Keratinocyte (primary cell): ENCODE results near the gene TAF1D. TPM values are rescaled to one million over a fixed set of nuclear protein-coding genes. Genes with fewer than 3 reads are reported as not detected.

ENCODE experiments used
- DNase-seq: peaks from one replicate; pipeline ENCODE4 v3.0.0-alpha.2; 2011; ENCODE audit warnings: low read depth, missing footprints, low spot score
- FAIRE-seq: peaks from 2 replicates; lab custom pipeline; 2011; peaks lifted over from hg19 to GRCh38; lab: Jason Lieb, UNC
- H2AFZ ChIP-seq: 2 replicates; pipeline ENCODE4 v1.6.0; 2012; ENCODE audit warnings: low read length, control low read depth, inconsistent platforms; ENCODE audit not compliant: control insufficient read depth
- H3K27ac ChIP-seq: 2 replicates; pipeline ENCODE4 v1.5.1; 2011; ENCODE audit warnings: low read length; ENCODE audit not compliant: control insufficient read depth, insufficient read depth
- H3K27me3 ChIP-seq: 3 replicates; pipeline ENCODE4 v1.6.0; 2011; ENCODE audit warnings: low read length; ENCODE audit not compliant: control insufficient read depth, insufficient read depth; ENCODE audit errors: extremely low read depth
- H3K36me3 ChIP-seq, 2 experiments: 2 replicates in 1 of 2; 3 replicates in 1 of 2; pipeline ENCODE4 v1.5.1; 2011; ENCODE audit warnings: low read length in 2 of 2, mild to moderate bottlenecking in 1 of 2; ENCODE audit not compliant: control insufficient read depth in 2 of 2, insufficient read depth in 2 of 2; ENCODE audit errors: extremely low read depth in 1 of 2
- H3K4me1 ChIP-seq: 3 replicates; pipeline ENCODE4 v1.5.1; 2011; ENCODE audit warnings: low read length; ENCODE audit not compliant: control insufficient read depth, insufficient read depth; ENCODE audit errors: extremely low read depth
- H3K4me2 ChIP-seq: 3 replicates; pipeline ENCODE4 v1.6.0; 2011; ENCODE audit warnings: low read depth, low read length; ENCODE audit not compliant: control insufficient read depth, insufficient read depth; ENCODE audit errors: extremely low read depth
- H3K4me3 ChIP-seq, 3 experiments: fragments of 200-600 bp in 1 of 3; sonication (generic) in 1 of 3; 2 replicates in 2 of 3; 3 replicates in 1 of 3; pipeline ENCODE4 v1.5.1; 2011 to 2016; ENCODE audit warnings: low read length in 3 of 3, mild to moderate bottlenecking in 3 of 3, control low read depth in 2 of 3, inconsistent platforms in 1 of 3, low read depth in 1 of 3, mixed read lengths in 1 of 3, mixed run types in 1 of 3, moderate library complexity in 1 of 3; ENCODE audit not compliant: control insufficient read depth in 2 of 3, insufficient read depth in 2 of 3; ENCODE audit errors: extremely low read depth in 1 of 3
- H3K79me2 ChIP-seq: 2 replicates; pipeline ENCODE4 v1.6.0; 2012; ENCODE audit warnings: low read length; ENCODE audit not compliant: control insufficient read depth, insufficient read depth
- H3K9ac ChIP-seq: 3 replicates; pipeline ENCODE4 v1.6.0; 2011; ENCODE audit warnings: low read length; ENCODE audit not compliant: control insufficient read depth, insufficient read depth; ENCODE audit errors: extremely low read depth
- H3K9me1 ChIP-seq: 3 replicates; pipeline ENCODE4 v1.6.0; 2011; ENCODE audit warnings: low read length; ENCODE audit not compliant: control insufficient read depth, insufficient read depth; ENCODE audit errors: extremely low read depth
- H3K9me3 ChIP-seq: 2 replicates; pipeline ENCODE4 v1.5.1; 2012; ENCODE audit warnings: low read depth, low read length; ENCODE audit not compliant: control insufficient read depth
- H4K20me1 ChIP-seq: 3 replicates; pipeline ENCODE4 v1.6.0; 2011; ENCODE audit warnings: low read length; ENCODE audit not compliant: control insufficient read depth, insufficient read depth; ENCODE audit errors: extremely low read depth
- EZH2 ChIP-seq: IDR thresholded peaks from one replicate; pipeline ENCODE4 v1.6.1; 2012; ENCODE audit warnings: inconsistent platforms, mild to moderate bottlenecking, low read length, moderate library complexity
- dilution Hi-C: fragments of 300-500 bp; cut with MboI; formaldehyde crosslinking; loops from one replicate; pipeline ENCODE4 v1.7.0; 2020; ENCODE audit warnings: low sequenced_read_pairs; ENCODE audit not compliant: extremely low pct_ligation_motif_present
- polyA plus RNA-seq, 5 experiments: library from polyadenylated mRNA; depleted of rRNA in 3 of 5; stranded (reverse) in 3 of 5; stranded (forward) in 1 of 5; unstranded in 1 of 5; fragments of >200 nt; gene quantifications; 1 replicate in 1 of 5; 2 replicates in 3 of 5; 3 replicates in 1 of 5; pipeline versions ENCODE4 v1.2.1 to v1.2.3, GENCODE V29; 2011 to 2012; ENCODE audit warnings: missing spikeins in 2 of 5, low read depth in 1 of 5, low replicate concordance in 1 of 5
- TF ChIP-seq, protein P1 (sequence below), 3 experiments: IDR thresholded peaks in 1 of 3; conservative IDR thresholded peaks in 1 of 3; optimal IDR thresholded peaks in 1 of 3; 2 replicates in 2 of 3; 3 replicates in 1 of 3; pipeline versions ENCODE3 to v1.5.1; 2011; ENCODE audit warnings: low read length in 3 of 3, mild to moderate bottlenecking in 3 of 3, moderate library complexity in 2 of 3, control low read depth in 1 of 3, inconsistent platforms in 1 of 3; ENCODE audit not compliant: insufficient read depth in 2 of 3; ENCODE audit errors: extremely low read depth in 1 of 3

Gene TAF1D
- polyA plus RNA-seq, 1 donor (not counting 4 experiments of a cell fraction or from before 2014, with no cell fraction given): 224 TPM

DNA sequence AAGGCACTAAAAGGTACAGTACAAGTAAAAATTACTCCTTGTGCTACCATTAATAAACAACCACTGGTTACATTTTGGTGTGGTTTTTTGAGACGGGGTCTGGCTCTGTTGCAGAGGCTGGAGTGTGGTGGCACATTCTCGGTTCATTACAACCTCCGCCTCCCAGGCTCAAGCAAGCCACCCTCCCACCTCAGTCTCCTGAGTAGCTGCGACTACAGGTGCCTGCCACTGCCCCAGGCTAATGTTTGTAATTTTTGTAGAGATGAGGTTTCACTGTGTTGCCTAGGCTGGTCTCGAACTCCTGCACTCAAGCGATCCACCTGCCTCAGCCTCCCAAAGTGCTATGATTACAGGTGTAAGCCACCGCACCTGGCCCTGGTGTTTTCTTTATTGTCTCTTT lies 20.8 kb downstream of the TAF1D start:
- no peaks in the 10 kb centered on the region for H3K9me1 ChIP-seq
- FAIRE-seq (no peak), DNase-seq (no peak)
- H3K79me2 ChIP-seq: no peaks in the 10 kb centered on the region
- no peak overlapping the region for H2AFZ ChIP-seq
- dilution Hi-C loops: no loop called here
- no peak overlapping the region for H3K4me3 ChIP-seq
- H3K9me3 ChIP-seq: no peaks in the 10 kb centered on the region
- H4K20me1 ChIP-seq: no peaks in the 10 kb centered on the region
- no peak overlapping the region for H3K4me2 ChIP-seq
- no peak overlapping the region for H3K27ac ChIP-seq
- H3K27me3 ChIP-seq: no peaks in the 10 kb centered on the region
- TF ChIP-seq, protein P1, sequence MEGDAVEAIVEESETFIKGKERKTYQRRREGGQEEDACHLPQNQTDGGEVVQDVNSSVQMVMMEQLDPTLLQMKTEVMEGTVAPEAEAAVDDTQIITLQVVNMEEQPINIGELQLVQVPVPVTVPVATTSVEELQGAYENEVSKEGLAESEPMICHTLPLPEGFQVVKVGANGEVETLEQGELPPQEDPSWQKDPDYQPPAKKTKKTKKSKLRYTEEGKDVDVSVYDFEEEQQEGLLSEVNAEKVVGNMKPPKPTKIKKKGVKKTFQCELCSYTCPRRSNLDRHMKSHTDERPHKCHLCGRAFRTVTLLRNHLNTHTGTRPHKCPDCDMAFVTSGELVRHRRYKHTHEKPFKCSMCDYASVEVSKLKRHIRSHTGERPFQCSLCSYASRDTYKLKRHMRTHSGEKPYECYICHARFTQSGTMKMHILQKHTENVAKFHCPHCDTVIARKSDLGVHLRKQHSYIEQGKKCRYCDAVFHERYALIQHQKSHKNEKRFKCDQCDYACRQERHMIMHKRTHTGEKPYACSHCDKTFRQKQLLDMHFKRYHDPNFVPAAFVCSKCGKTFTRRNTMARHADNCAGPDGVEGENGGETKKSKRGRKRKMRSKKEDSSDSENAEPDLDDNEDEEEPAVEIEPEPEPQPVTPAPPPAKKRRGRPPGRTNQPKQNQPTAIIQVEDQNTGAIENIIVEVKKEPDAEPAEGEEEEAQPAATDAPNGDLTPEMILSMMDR (optimal IDR thresholded peaks at IDR 0.05 in 1 of 3, IDR thresholded peaks at IDR 0.05 in 1 of 3, conservative IDR thresholded peaks at IDR 0.05 in 1 of 3; ENCODE audit: extremely low read depth in 1 of 3, insufficient read depth in 2 of 3, low read length in 3 of 3): no peak
- no peak for TF ChIP-seq EZH2
- no peaks in the 10 kb centered on the region for H3K4me1 ChIP-seq
- H3K9ac ChIP-seq: no peak overlapping the region
- peaks cover 0 to 4% of the 10 kb centered on the region in 2 experiments for H3K36me3 ChIP-seq

DNA sequence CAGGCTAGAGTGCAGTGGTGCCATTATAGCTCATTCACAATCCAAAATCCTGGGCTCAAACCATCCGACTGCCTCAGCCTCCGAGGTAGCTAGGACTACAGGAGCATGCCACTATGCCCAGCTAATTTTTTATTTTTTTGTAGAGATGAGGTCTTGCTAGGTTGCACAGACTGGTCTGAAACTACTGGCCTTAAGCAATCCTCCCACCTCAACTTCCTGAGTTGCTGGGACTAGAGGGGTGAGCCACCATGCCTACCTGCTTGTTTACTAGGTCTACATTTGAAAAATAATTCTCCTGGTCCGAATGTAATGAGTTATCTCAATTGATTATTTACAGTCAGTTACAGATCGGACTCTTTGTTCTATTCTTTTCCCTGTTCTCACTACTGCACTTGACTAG lies 22.0 kb downstream of the TAF1D start:
- Histone ChIP-seq H3K9ac (no peak overlapping the region), H3K27me3 (no peaks in the 10 kb centered on the region), H3K4me1 (no peaks in the 10 kb centered on the region), H2AFZ (no peak overlapping the region), H3K4me3 (no peak overlapping the region), H4K20me1 (no peaks in the 10 kb centered on the region), H3K36me3 (peaks cover 0 to 7% of the 10 kb centered on the region in 2 experiments), H3K9me1 (no peaks in the 10 kb centered on the region), H3K4me2 (no peak overlapping the region), H3K9me3 (no peaks in the 10 kb centered on the region), H3K27ac (no peak overlapping the region), H3K79me2 (no peaks in the 10 kb centered on the region)
- DNase-seq (no peak), FAIRE-seq (no peak)
- no peak for TF ChIP-seq EZH2
- TF ChIP-seq, protein P1 (optimal IDR thresholded peaks at IDR 0.05 in 1 of 3, IDR thresholded peaks at IDR 0.05 in 1 of 3, conservative IDR thresholded peaks at IDR 0.05 in 1 of 3; ENCODE audit: extremely low read depth in 1 of 3, insufficient read depth in 2 of 3, low read length in 3 of 3): no peak
- dilution Hi-C loops: no loop called here
